HG02852 (cell line): Measurements from ENCODE around the gene TSHR.
"Not testable (repeated sequence)": the region's sequence is repeated elsewhere in the genome, so short reads cannot be mapped to it uniquely, and the experiment has no call there.

Source experiments
- ATAC-seq: cut with Tn5 transposase; IDR thresholded peaks from one replicate; pipeline ENCODE4 v1.9.1; 2021; ENCODE audit warnings: mild to moderate bottlenecking, moderate library complexity; ENCODE audit not compliant: unreplicated experiment

The TSHR gene

GRCh38 chr14:80992580-80992979 lies 37.2 kb downstream of the TSHR start:
- no peak for ATAC-seq

GRCh38 chr14:80996049-80996901 lies 40.9 kb downstream of the TSHR start:
- ATAC-seq, result peak; percentile 91

- ATAC-seq, result no peak
These were observed 46.0 kb downstream of the TSHR start for GRCh38 chr14:81001447-81001846.

- no peak for ATAC-seq
These were observed 49.2 kb downstream of the TSHR start for GRCh38 chr14:81004575-81004974.

- no peak for ATAC-seq
These were observed 50.3 kb downstream of the TSHR start for GRCh38 chr14:81005540-81006228.

- no peak for ATAC-seq
These were observed 50.8 kb downstream of the TSHR start for GRCh38 chr14:81006266-81006665.

GRCh38 chr14:81007131-81007530 lies 51.7 kb downstream of the TSHR start:
- ATAC-seq, result no peak

GRCh38 chr14:81009346-81009745 lies 53.9 kb downstream of the TSHR start:
- ATAC-seq, result no peak

- no peak for ATAC-seq
These were observed 62.8 kb downstream of the TSHR start for GRCh38 chr14:81018251-81018650.

- no peak for ATAC-seq
These were observed 63.3 kb downstream of the TSHR start for GRCh38 chr14:81018684-81019083.

- not testable (repeated sequence) for ATAC-seq
These were observed 63.7 kb downstream of the TSHR start for GRCh38 chr14:81019113-81019512.

- ATAC-seq, result no peak
These were observed 67.8 kb downstream of the TSHR start for GRCh38 chr14:81023095-81023710.

- ATAC-seq, result no peak
These were observed 73.0 kb downstream of the TSHR start for GRCh38 chr14:81028461-81028860.

- ATAC-seq, result no peak
These were observed 76.1 kb downstream of the TSHR start for GRCh38 chr14:81031488-81031887.

GRCh38 chr14:81033698-81034240 lies 78.3 kb downstream of the TSHR start:
- no peak for ATAC-seq

GRCh38 chr14:81042438-81042837 lies 87.0 kb downstream of the TSHR start:
- no peak for ATAC-seq

GRCh38 chr14:81051547-81051946 lies 96.1 kb downstream of the TSHR start:
- ATAC-seq, result no peak

GRCh38 chr14:81054057-81054456 lies 98.6 kb downstream of the TSHR start:
- ATAC-seq, result not testable (repeated sequence)

- no peak for ATAC-seq
These were observed 100.5 kb downstream of the TSHR start for GRCh38 chr14:81055971-81056370.

GRCh38 chr14:81062380-81062779 lies 107.0 kb downstream of the TSHR start:
- ATAC-seq, result no peak

GRCh38 chr14:81062816-81063215 lies 107.4 kb downstream of the TSHR start:
- peak; percentile 48 for ATAC-seq
